HFF-Myc (cell line): ENCODE results near the gene APPL2.

ENCODE experiments used
- DNase-seq: peaks from one replicate; pipeline ENCODE4 v3.0.0-alpha.2; 2011; ENCODE audit warnings: low read depth; ENCODE audit errors: extremely low read depth
- H3K4me3 ChIP-seq: replicated peaks from 2 replicates; pipeline ENCODE4 v1.5.1; 2011; ENCODE audit warnings: low read depth, mild to moderate bottlenecking, control low read depth, low read length
- TF ChIP-seq, protein P1 (sequence below): IDR thresholded peaks from 2 replicates; pipeline ENCODE4 v1.5.1; 2012; ENCODE audit warnings: mild to moderate bottlenecking, low read depth, low read length, control low read depth; ENCODE audit errors: missing control alignments

APPL2 gene

DNA sequence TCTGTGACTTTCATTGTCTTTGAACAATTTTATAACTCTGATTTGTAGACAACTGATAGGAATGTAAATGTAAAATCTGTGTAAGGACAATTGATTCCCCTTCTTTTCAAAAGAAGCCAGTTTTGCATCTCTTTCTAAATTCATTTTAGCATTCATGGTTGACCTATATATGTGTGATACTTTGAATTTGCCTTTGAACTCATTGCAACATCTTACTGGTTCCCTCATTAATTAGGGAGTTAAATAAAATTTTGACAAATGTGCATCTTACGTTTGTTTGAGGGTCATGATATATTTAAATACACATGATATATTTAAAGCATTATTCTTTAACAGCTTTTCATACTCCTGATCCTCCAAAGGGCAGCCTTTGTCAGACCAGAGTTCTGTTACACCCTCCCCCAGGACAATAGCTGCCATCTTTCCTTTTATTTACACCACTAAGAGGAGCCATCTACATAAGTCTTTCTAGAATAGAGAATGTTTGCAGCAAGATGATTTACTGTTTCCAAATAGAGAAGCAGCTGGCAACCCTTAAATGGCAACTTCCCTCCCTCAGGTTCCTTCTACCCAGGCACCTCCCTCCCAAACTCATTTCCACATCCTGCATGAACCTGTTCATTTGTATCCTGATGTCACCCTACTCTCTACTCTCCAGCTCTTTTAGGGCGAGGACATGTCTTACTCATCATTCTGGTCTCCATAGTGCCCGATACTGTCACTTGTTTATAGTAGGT is 40.2 kb upstream of the APPL2 start:
- no peak for DNase-seq
- no peak overlapping the region for H3K4me3 ChIP-seq
- TF ChIP-seq, protein P1, sequence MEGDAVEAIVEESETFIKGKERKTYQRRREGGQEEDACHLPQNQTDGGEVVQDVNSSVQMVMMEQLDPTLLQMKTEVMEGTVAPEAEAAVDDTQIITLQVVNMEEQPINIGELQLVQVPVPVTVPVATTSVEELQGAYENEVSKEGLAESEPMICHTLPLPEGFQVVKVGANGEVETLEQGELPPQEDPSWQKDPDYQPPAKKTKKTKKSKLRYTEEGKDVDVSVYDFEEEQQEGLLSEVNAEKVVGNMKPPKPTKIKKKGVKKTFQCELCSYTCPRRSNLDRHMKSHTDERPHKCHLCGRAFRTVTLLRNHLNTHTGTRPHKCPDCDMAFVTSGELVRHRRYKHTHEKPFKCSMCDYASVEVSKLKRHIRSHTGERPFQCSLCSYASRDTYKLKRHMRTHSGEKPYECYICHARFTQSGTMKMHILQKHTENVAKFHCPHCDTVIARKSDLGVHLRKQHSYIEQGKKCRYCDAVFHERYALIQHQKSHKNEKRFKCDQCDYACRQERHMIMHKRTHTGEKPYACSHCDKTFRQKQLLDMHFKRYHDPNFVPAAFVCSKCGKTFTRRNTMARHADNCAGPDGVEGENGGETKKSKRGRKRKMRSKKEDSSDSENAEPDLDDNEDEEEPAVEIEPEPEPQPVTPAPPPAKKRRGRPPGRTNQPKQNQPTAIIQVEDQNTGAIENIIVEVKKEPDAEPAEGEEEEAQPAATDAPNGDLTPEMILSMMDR, result no peak

DNA sequence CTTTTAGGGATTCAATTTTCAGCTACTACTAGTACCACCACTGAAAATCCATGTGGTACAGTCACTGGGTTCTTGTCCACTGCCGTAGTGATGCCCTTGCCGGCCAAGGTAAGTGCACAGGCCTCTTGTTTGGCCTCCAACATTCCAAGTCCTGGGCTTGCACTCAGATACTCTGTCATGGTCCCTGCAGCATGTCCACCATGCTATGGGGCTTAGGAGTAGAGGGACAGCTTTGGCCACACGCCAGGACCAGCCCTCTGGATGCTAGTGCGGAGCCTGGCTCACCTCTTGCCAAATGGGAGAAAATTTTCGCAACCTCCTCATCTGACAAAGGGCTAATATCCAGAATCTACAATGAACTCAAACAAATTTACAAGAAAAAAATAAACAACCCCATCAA is 38.6 kb upstream of the APPL2 start:
- no peak overlapping the region for H3K4me3 ChIP-seq
- TF ChIP-seq, protein P1, result no peak
- DNase-seq, result no peak

DNA sequence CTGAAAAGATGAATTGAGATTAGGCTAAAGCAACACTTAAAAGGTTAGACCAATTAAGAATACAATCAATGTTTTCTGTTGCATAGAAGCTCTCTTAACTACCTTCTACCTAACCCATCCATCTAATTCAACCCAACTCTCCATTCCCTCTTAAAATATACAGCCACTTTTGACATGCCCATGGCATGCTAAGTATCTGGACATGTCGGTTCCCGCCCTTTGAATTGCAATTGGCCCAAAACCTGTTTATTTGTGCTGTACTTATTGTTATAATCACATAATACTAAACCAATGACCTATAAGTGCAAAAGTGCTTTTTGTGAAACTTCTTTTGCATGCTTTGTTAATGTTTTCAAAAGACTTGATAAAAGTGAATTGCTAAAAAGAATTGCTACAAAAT is 37.6 kb upstream of the APPL2 start:
- TF ChIP-seq, protein P1, result no peak
- no peak overlapping the region for H3K4me3 ChIP-seq
- DNase-seq, result no peak

DNA sequence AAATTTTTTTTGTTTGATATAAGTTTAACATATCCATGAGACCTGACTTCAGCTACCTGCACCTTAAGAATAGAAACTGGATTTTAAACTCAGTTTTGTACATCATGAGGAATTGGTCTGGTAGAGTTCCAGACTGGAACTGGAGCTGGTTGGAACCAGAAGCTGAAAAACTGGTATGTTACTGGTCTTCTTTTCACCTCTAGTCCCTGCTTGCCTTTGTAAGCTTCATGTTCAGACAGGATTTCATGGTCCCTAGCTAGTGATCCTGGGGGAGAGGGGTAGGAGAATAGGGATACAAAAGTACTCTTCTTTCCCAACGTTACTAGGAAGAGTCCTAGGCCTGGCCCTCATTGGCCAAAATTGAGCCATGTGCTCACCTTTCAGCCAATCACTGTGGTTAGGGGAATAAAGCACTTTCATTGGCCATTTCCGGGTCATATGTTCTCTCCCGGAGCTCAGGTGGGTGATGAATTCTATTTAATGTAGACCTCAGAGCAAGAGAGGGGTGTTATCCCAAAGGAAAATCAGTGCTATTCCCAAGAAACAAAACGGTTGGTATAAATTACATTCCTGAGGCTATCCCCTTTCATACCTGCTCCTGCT is 36.9 kb upstream of the APPL2 start:
- no peak for DNase-seq
- H3K4me3 ChIP-seq, result no peak overlapping the region
- TF ChIP-seq, protein P1, result no peak

DNA sequence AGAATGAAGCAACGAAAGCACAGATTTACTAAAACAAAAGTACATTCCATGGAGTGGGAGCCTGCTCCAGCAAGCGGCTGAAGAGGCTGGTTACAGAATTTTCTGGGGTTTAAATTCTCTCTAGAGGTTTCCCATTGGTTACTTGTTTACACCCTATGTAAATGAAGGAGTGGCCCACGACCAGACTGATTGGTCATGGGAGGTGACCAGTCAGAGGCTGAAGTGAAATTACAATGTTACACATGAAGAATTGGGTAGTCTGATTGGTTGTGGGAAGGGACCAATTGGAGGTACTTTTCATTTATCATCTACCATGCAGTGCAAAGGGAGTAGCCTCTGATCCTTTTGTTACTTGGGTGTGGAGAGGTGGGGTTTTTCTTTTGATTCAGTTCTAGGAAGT is 36.2 kb upstream of the APPL2 start:
- no peak overlapping the region for H3K4me3 ChIP-seq
- DNase-seq, result no peak
- TF ChIP-seq, protein P1, result no peak

DNA sequence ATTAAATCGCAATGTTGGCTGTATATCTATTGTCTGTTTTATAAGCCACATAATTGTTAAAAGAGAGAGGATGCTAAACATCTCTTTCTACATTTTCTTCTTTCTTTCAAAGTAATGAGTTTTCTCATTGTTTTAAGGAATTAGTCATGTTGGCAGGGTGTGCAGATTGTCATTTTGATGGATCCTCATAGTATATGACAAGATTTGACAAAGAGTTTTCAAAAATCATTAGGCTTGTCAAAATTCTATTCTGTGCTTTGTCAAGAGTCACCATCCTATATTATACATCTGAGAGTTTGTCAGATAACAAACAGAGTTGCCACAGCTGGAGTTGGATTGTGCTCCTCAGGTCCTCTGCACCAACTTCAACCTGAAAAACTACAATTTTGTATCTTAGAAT is 35.4 kb upstream of the APPL2 start:
- TF ChIP-seq, protein P1, result no peak
- DNase-seq, result no peak
- H3K4me3 ChIP-seq, result no peak overlapping the region
